GM19455 (cell line): ENCODE measurements around the gene ITGA5.

Source experiments
- ATAC-seq: cut with Tn5 transposase; IDR thresholded peaks from one replicate; pipeline ENCODE4 v1.9.1; 2021; ENCODE audit not compliant: unreplicated experiment

The ITGA5 gene

GRCh38 chr12:54412786-54413185 is 6.3 kb downstream of the ITGA5 start:
- ATAC-seq: no peak

DNA sequence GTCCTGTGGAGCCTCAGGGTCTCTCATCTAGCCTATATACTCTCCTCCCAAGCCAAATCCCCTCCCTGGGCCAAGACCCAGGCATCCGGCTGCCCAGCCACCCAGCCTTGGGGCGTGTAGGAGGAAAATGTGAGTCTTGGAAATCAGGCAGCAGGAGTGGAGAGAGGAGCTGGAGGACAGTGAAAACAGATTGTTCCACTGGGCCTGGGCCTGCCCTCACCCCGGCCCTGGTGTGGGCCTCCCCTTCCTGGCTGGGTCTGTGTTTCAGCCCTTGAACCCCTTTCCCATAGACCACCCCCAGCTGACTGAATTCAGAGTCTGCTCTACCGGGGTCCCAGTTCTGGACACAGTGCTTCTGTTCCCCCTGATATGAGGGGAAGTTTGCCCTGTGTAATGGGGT is 6.7 kb downstream of the ITGA5 start:
- ATAC-seq: no peak

DNA sequence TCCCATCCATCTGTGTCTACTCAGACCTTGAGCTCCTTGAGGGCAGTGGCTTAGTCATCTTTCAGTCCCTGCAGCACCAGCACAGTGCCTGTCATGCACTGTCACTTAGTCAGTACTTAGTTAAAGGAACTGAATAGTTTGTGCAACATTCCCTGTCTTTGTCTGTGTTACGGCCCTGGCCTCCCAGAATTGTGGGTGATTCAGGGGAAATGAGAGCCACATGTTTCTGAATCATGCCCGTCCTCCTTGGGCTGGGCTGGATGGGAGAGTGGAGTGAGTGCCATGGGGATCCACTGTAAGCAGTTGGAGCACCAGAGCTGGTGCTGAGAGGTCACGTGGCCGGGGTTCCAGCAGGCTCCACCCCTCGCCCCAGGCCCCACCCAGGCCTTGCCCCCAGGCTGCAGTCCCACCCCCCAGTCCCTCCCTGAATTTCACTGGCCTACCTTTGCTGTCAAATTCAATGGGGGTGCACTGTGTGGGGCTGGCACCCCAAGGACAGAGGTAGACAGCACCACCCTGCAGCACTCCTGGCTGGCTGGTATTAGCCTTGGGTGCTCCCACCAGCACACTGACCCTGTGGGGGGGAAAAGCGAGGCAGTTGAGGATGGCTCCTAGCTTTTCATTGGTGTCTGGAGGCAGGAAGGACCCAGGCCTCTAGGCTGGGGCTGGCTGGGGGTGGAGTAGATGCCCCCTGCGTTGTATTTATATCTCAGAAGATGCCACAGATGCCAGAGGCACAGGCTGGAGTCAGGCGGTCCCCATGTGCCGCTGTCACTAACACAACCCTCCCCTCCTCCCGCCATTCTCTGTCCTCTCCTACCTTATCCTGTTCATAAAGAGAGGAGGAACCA is 7.5 kb downstream of the ITGA5 start:
- ATAC-seq: no peak

- no peak for ATAC-seq
Observed at GRCh38 chr12:54409267-54409666, 9.8 kb downstream of the ITGA5 start.

- ATAC-seq: no peak
Observed at GRCh38 chr12:54407183-54407905, 11.7 kb downstream of the ITGA5 start.

- no peak for ATAC-seq
Observed at GRCh38 chr12:54405573-54405972, 13.5 kb downstream of the ITGA5 start.

GRCh38 chr12:54405106-54405505 is 14.0 kb downstream of the ITGA5 start:
- ATAC-seq: no peak

DNA sequence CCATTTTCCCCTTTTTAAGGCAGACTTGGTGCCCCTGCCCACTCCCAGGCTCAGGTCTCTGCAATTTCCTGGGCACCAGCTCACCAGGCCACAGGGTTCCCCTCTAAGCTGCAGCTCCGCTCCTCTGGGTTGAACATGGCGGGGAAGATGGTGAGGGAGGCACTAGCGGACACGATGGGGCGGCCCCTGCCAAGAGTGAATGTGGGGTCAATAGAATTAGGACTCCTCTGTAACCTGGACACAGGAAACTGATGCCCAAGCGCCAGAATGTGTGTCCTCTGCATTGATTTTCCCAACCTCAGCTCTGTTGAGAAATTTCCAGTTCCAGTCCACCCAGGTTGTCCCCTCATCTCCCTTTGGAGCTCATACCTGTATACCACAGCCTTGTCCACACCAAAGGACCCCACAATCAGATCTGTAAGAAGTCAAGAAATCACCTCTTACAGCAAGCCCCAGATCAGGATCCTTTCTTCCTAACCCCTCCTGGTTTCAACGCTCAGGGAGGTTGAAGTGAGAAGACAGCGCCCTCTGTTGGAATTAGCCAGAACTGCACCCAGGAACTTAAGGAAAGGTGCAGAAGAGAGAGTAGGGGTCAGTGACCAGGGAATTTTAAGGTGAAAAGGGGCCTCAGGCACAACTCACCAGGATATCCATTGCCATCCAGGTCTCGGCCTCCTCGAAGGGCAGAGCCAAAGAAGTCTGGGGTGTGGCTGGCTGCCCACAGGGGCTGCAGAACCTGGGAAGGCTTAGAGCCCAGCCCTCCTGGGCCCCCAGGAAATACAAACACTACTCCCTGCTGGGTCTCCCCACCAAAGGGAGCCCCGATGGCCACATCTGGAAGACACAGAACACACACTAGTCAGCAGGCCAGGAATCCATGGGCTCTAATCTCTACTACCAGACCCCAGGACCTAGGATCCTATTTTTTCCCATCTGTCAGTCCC is 14.7 kb downstream of the ITGA5 start:
- ATAC-seq: no peak

GRCh38 chr12:54401119-54401518 is 17.9 kb downstream of the ITGA5 start:
- no peak for ATAC-seq

DNA sequence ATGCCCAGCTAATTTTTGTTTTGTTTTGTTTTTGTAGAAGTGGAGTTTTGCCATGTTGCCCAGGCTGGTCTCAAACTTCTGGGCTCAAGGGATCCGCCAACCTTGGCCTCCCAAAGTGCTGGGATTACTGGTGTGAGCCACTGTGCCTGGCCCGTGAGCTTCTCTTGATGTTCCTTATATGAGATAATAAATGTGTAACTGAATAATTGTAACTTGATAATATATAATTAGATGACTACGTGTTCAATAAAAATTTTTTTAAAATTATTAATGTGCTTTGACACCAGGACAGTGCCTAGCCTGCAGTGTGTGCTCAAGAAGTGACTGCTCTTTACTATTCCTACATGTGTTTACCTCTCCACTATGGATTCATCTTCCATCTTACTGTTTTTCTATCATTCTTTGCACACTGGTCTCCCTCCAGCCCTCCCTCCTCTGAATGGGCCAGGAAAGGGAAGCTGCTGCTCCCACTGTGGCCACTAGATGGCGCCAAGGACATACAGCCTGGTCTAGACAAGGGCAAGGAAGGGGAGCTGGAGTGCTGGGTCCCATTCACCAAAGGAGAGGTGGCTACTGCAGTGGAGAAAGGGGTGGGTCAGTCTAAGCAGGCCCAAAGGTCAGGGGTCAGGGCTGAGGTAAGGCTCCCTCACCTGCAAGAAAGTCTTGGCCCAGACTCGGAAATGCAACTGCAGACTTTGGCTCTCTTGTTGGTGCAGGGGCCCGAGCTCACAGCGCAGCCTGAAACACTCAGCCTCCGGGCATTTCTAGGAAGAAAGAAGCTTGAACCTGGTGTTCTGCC is 19.9 kb downstream of the ITGA5 start:
- ATAC-seq: no peak

- ATAC-seq: no peak
Observed at GRCh38 chr12:54398218-54398617, 20.8 kb downstream of the ITGA5 start.

DNA sequence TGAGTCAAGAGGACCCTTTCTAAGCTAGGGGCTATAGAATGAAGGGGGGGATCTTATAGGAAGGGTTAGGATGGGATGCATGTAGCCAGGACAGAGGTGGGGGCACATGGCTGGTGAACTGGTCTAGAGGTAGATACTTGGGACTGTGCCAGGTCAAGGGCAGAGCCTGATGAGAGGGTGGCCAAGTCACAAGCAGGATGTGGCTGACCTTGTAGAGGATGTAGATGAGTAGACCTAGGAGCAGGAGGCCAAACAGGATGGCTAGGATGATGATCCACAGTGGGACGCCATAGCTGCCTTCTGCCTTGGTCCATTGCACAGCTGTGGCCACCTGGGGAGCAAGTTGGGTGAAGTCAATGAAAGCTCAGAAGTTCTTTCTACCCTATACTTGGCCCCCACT is 21.9 kb downstream of the ITGA5 start:
- no peak for ATAC-seq

- ATAC-seq: no peak
Observed at GRCh38 chr12:54395545-54395944, 23.5 kb downstream of the ITGA5 start.

- no peak for ATAC-seq
Observed at GRCh38 chr12:54394986-54395385, 24.1 kb downstream of the ITGA5 start.

- no peak for ATAC-seq
Observed at GRCh38 chr12:54394281-54394719, 24.8 kb downstream of the ITGA5 start.

DNA sequence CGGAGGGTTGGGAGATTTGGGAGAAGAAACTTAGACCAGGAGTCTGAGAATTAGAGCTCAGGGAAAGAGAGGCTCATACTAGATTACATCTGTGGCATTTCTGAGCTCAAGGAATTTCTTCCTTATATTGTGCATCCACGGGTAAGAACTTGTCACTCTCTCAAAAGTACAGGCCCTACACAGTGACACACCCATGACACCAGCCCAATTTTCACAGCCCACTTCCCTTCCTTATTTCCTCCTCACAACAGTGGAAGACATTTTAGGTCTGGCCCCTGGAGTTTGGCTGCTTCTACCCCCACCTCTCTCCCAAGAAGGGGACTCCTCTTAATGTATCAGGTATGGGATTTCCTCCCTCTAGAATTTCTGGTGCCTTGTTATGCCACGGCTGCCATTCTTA is 25.3 kb downstream of the ITGA5 start:
- ATAC-seq: no peak

- ATAC-seq: no peak
Observed at GRCh38 chr12:54393207-54393609, 25.9 kb downstream of the ITGA5 start.

- ATAC-seq: no peak
Observed at GRCh38 chr12:54392485-54393206, 26.4 kb downstream of the ITGA5 start.

GRCh38 chr12:54390668-54391551 is 28.2 kb downstream of the ITGA5 start:
- ATAC-seq: no peak
